ENCODE results near the gene RBBP8. TPM values are rescaled to one million over a fixed set of nuclear protein-coding genes. Genes with fewer than 3 reads are reported as not detected.

Gene RBBP8
- total RNA-seq, 3 donors from 2014 or later (not counting 1 experiment from before 2014, with no cell fraction given) = 11.6 to 18.7 (median 12.1) TPM

DNA sequence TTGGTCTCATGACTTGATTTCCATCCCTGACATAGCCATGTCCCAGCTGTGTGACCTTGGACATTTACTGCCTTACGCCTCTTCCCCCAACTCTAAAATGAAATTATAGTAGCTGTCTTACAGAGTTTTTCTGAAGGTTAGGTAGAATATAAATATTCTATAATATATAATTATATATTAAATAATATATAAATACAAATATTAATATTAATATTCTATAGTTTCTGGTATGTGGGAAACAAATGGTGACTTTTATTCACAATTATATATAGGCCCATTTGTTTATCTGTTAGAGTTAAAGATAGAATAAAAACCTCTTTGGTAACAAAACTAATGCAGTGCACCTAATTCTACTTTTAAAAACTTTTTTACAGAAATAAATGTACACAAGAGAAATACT, 1.7 kb downstream of the RBBP8 start:
- H3K27me3 Mint-ChIP-seq (ENCODE audit: low read depth in 2 of 2) = no peaks in the 10 kb centered on the region
- H3K9me3 Mint-ChIP-seq = no peaks in the 10 kb centered on the region
- no peak overlapping the region for H3K4me3 ChIP-seq (ENCODE audit: low read length)
- TF ChIP-seq, protein P1, sequence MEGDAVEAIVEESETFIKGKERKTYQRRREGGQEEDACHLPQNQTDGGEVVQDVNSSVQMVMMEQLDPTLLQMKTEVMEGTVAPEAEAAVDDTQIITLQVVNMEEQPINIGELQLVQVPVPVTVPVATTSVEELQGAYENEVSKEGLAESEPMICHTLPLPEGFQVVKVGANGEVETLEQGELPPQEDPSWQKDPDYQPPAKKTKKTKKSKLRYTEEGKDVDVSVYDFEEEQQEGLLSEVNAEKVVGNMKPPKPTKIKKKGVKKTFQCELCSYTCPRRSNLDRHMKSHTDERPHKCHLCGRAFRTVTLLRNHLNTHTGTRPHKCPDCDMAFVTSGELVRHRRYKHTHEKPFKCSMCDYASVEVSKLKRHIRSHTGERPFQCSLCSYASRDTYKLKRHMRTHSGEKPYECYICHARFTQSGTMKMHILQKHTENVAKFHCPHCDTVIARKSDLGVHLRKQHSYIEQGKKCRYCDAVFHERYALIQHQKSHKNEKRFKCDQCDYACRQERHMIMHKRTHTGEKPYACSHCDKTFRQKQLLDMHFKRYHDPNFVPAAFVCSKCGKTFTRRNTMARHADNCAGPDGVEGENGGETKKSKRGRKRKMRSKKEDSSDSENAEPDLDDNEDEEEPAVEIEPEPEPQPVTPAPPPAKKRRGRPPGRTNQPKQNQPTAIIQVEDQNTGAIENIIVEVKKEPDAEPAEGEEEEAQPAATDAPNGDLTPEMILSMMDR (IDR thresholded peaks at IDR 0.05) = no peak
- peaks cover 14 to 18% of the 10 kb centered on the region in 2 donors for H3K4me1 Mint-ChIP-seq
- no peaks in the 10 kb centered on the region for H3K27me3 ChIP-seq (ENCODE audit: control insufficient read depth, insufficient read depth, low read length)
- H3K4me1 ChIP-seq (ENCODE audit: control insufficient read depth, insufficient read depth, low read length) = peaks cover 8% of the 10 kb centered on the region
- H3K9me3 ChIP-seq (ENCODE audit: control insufficient read depth, insufficient read depth, low read length) = no peaks in the 10 kb centered on the region
- no peaks in the 10 kb centered on the region for H3K36me3 Mint-ChIP-seq
- no peak overlapping the region for H3K27ac Mint-ChIP-seq
- ATAC-seq = no peak
- H3K4me3 Mint-ChIP-seq = peak overlapping the region; percentile 59
- no peak overlapping the region for H3K27ac ChIP-seq (ENCODE audit: low read length)
- DNase-seq = no peak
- no peaks in the 10 kb centered on the region for H3K36me3 ChIP-seq (ENCODE audit: control insufficient read depth, insufficient read depth, low read length)
- intact Hi-C loops (cut with micrococcal nuclease) = loop anchor here (5.0 to 10.0 kb wide), 4 partner anchors 443 to 1330 kb away; partner anchors contain the start of genes ESCO1 and NPC1
- no CpG with 5 or more reads among the region's 1 CpG for WGBS (ENCODE audit: insufficient coverage)

- Histone ChIP-seq H3K27me3 (ENCODE audit: control insufficient read depth, insufficient read depth, low read length) (no peaks in the 10 kb centered on the region), H3K9me3 (ENCODE audit: control insufficient read depth, insufficient read depth, low read length) (no peaks in the 10 kb centered on the region), H3K27ac (ENCODE audit: low read length) (no peak overlapping the region), H3K4me3 (ENCODE audit: low read length) (no peak overlapping the region), H3K4me1 (ENCODE audit: control insufficient read depth, insufficient read depth, low read length) (peaks cover 8% of the 10 kb centered on the region), H3K36me3 (ENCODE audit: control insufficient read depth, insufficient read depth, low read length) (no peaks in the 10 kb centered on the region)
- H3K27ac Mint-ChIP-seq = no peak overlapping the region
- 0% methylated on average over 1 of the region's 1 CpG for WGBS (ENCODE audit: insufficient coverage)
- TF ChIP-seq, protein P1 (IDR thresholded peaks at IDR 0.05) = no peak
- H3K4me3 Mint-ChIP-seq = peak overlapping the region; percentile 21
- DNase-seq (no peak), ATAC-seq (no peak)
- H3K9me3 Mint-ChIP-seq = no peaks in the 10 kb centered on the region
- no peaks in the 10 kb centered on the region for H3K36me3 Mint-ChIP-seq
- H3K27me3 Mint-ChIP-seq (ENCODE audit: low read depth in 2 of 2) = no peaks in the 10 kb centered on the region
- H3K4me1 Mint-ChIP-seq = peaks cover 14 to 20% of the 10 kb centered on the region in 2 donors
- intact Hi-C loops (cut with micrococcal nuclease) = loop anchor here (10.0 kb wide), 1 partner anchor 1331 kb away; the partner anchor contains the start of gene ESCO1
These were observed 2.3 kb downstream of the RBBP8 start for GRCh38 chr18:22935431-22935830.

DNA sequence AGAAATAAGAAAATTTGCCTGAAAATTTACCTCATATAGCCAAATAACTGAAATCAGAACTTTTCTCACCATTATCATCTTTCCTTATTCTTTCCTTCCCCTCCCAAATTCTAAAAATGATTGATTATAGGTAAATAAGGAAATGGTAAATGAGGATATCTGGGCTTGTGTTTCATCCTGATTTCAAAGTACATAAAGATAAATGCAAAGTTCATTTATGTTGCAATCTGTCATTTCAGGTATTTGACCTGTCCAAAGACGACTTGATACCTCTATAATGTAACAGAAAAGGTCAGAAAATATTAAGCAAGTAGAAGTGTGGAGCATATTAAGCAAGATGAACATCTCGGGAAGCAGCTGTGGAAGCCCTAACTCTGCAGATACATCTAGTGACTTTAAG, 3.4 kb downstream of the RBBP8 start:
- peaks cover 14 to 20% of the 10 kb centered on the region in 2 donors for H3K4me1 Mint-ChIP-seq
- ATAC-seq (no peak), DNase-seq (no peak)
- no peak overlapping the region for H3K4me3 Mint-ChIP-seq
- intact Hi-C loops (cut with micrococcal nuclease) = loop anchor here (10.0 kb wide), 1 partner anchor 1332 kb away; the partner anchor contains the start of gene ESCO1
- WGBS (ENCODE audit: insufficient coverage) = 95% methylated on average over 2 of the region's 2 CpGs
- no peaks in the 10 kb centered on the region for H3K36me3 Mint-ChIP-seq
- no peaks in the 10 kb centered on the region for H3K36me3 ChIP-seq (ENCODE audit: control insufficient read depth, insufficient read depth, low read length)
- H3K9me3 Mint-ChIP-seq = no peaks in the 10 kb centered on the region
- no peak overlapping the region for H3K27ac ChIP-seq (ENCODE audit: low read length)
- TF ChIP-seq, protein P1 (IDR thresholded peaks at IDR 0.05) = no peak
- H3K4me3 ChIP-seq (ENCODE audit: low read length) = no peak overlapping the region
- no peaks in the 10 kb centered on the region for H3K27me3 Mint-ChIP-seq (ENCODE audit: low read depth in 2 of 2)
- no peaks in the 10 kb centered on the region for H3K27me3 ChIP-seq (ENCODE audit: control insufficient read depth, insufficient read depth, low read length)
- no peaks in the 10 kb centered on the region for H3K9me3 ChIP-seq (ENCODE audit: control insufficient read depth, insufficient read depth, low read length)
- no peak overlapping the region for H3K27ac Mint-ChIP-seq
- peaks cover 8% of the 10 kb centered on the region for H3K4me1 ChIP-seq (ENCODE audit: control insufficient read depth, insufficient read depth, low read length)

GRCh38 chr18:22939649-22940048, 6.5 kb downstream of the RBBP8 start:
- Histone ChIP-seq H3K9me3 (ENCODE audit: control insufficient read depth, insufficient read depth, low read length) (no peaks in the 10 kb centered on the region), H3K4me3 (ENCODE audit: low read length) (no peak overlapping the region), H3K27ac (ENCODE audit: low read length) (no peak overlapping the region), H3K36me3 (ENCODE audit: control insufficient read depth, insufficient read depth, low read length) (no peaks in the 10 kb centered on the region), H3K27me3 (ENCODE audit: control insufficient read depth, insufficient read depth, low read length) (no peaks in the 10 kb centered on the region), H3K4me1 (ENCODE audit: control insufficient read depth, insufficient read depth, low read length) (no peaks in the 10 kb centered on the region)
- intact Hi-C loops (cut with micrococcal nuclease) = loop anchor here (10.0 kb wide), 1 partner anchor 1335 kb away; the partner anchor contains the start of gene ESCO1
- Mint-ChIP-seq H3K36me3 (no peaks in the 10 kb centered on the region), H3K9me3 (no peaks in the 10 kb centered on the region), H3K27ac (no peak overlapping the region), H3K4me3 (no peak overlapping the region), H3K4me1 (peaks cover 0 to 5% of the 10 kb centered on the region in 2 donors), H3K27me3 (ENCODE audit: low read depth in 2 of 2) (no peaks in the 10 kb centered on the region)
- TF ChIP-seq, protein P1 (IDR thresholded peaks at IDR 0.05) = no peak
- no peak for ATAC-seq
- no peak for DNase-seq
